Measurements from ENCODE around the gene CRYGN.

Gene CRYGN

DNA sequence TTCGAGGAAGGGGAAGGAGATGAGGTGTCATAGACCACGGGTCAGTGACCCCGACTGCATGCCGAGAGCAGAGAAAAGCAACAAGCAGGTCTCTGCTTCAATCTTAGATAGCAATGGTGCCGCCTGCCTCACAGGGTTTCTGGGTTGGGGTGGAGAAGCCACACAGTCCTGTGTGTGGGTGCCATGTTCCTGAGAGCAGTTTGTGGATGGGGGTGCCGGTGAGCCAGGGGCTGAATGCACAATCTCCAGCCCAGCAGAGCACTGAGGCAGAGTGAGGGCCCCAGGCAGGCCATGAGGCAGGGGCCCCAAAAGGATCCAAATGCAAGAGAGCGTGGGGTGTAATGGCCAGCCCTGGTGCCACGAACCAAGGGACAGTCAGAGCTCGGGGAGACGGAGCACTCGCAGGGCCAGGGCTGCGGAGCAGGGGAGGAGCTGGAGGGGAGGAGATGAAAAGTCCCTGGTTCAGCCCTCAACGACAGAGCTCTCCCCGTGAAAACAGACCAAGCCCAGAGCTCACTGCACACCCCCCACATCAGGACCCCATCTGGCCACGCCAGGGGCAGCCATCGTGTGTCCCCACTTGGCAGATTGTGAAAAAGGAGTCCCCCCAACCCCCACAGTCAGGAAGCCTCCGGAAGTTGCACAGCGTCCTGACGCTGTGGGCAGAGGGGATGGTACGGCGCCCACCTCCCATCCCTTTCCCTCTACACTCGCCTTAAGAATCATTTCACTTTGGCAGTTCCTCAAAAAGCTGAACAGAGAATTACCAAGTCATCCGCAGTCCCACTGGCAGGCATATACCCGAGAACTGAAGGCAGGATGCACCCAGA, 50.0 kb downstream of the CRYGN start:
- Histone ChIP-seq H3K27ac (no peak overlapping the region), H3K4me3 (ENCODE audit: low read depth, low read length) (no peak overlapping the region), H3K27me3 (replicated peaks) (no peaks in the 10 kb centered on the region), H3K36me3 (replicated peaks) (no peaks in the 10 kb centered on the region)
- TF ChIP-seq, protein P1, sequence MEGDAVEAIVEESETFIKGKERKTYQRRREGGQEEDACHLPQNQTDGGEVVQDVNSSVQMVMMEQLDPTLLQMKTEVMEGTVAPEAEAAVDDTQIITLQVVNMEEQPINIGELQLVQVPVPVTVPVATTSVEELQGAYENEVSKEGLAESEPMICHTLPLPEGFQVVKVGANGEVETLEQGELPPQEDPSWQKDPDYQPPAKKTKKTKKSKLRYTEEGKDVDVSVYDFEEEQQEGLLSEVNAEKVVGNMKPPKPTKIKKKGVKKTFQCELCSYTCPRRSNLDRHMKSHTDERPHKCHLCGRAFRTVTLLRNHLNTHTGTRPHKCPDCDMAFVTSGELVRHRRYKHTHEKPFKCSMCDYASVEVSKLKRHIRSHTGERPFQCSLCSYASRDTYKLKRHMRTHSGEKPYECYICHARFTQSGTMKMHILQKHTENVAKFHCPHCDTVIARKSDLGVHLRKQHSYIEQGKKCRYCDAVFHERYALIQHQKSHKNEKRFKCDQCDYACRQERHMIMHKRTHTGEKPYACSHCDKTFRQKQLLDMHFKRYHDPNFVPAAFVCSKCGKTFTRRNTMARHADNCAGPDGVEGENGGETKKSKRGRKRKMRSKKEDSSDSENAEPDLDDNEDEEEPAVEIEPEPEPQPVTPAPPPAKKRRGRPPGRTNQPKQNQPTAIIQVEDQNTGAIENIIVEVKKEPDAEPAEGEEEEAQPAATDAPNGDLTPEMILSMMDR (IDR thresholded peaks at IDR 0.05; ENCODE audit: low read depth, low read length, missing control alignments): no peak
- in situ Hi-C loops (cut with HindIII; ENCODE audit: low pct_ligation_motif_present, low sequenced_read_pairs): no loop called here
- no peak for DNase-seq

DNA sequence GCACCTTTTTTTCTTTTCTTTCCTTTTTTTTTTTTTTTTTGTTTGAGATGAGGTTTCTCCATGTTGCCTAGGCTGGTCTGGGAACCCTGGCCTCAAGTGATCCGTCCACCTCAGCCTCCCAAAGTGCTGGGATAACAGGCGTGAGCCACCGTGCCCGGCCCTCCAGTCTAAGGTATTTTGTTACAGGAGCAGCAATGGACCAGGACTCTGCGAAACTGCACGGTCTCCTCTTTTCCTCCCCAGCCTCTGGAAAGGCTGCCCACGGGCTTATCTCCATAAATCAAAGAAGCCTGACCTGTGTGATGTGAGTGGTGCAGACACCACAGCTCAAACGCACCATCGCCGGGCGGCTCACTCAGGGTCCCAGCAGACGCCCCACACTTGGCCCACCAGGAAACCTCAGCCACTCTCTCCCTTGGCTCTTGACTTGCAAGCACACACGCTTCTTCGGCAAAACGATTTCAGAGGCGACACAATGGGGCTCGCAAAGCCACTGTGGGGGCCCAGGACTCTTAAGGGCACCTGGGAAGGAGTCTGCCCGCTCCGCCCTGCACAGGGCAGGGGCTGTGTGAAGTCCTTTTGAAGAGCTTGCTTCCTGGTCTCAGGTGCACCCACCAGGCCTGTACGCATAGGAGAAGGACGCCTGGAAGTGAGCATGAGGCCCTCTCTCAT, 50.7 kb downstream of the CRYGN start:
- Histone ChIP-seq H3K27me3 (replicated peaks) (no peaks in the 10 kb centered on the region), H3K36me3 (replicated peaks) (no peaks in the 10 kb centered on the region), H3K27ac (no peak overlapping the region), H3K4me3 (ENCODE audit: low read depth, low read length) (no peak overlapping the region)
- in situ Hi-C loops (cut with HindIII; ENCODE audit: low pct_ligation_motif_present, low sequenced_read_pairs): no loop called here
- DNase-seq: no peak
- TF ChIP-seq, protein P1 (IDR thresholded peaks at IDR 0.05; ENCODE audit: low read depth, low read length, missing control alignments): no peak

DNA sequence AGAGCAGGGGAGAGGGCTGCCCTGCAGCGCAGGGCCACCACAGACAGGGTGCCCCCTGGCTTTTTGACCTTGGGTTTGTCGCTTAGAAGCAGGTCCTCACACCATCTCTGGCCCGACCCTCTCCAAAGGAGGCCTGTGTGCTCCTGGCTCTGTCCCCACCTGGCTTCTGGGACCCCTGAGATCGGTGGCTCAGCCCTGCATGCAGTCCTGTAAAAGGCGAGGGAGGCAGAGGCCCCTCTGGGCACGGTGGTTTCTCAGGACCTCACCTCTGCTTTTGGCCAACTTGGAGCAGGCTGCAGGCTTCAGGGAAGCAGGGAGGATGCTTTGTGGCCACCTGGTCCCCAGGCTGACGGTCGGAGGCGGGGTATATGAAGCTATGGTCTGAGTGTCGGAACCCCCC, 51.5 kb downstream of the CRYGN start:
- H3K4me3 ChIP-seq (ENCODE audit: low read depth, low read length): no peak overlapping the region
- peaks cover 5% of the 10 kb centered on the region for H3K27me3 ChIP-seq (replicated peaks)
- TF ChIP-seq, protein P1 (IDR thresholded peaks at IDR 0.05; ENCODE audit: low read depth, low read length, missing control alignments): no peak
- in situ Hi-C loops (cut with HindIII; ENCODE audit: low pct_ligation_motif_present, low sequenced_read_pairs): no loop called here
- no peak overlapping the region for H3K27ac ChIP-seq
- DNase-seq: no peak
- H3K36me3 ChIP-seq (replicated peaks): no peaks in the 10 kb centered on the region

DNA sequence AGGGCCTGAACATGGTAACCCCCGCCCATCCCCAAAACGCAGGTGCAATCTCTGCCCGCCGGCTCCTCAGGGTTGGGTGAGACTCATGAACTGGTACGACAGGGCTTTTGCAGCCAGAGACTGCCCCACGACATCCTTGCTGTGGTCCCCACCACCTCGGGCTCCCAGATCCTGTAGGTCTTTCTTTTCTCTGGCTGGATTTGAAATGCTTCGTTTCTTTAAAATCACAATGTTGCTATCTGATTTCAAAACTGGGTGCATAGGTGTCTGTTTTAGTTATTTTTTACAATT, 52.0 kb downstream of the CRYGN start:
- Histone ChIP-seq H3K4me3 (ENCODE audit: low read depth, low read length) (no peak overlapping the region), H3K27ac (no peak overlapping the region), H3K27me3 (replicated peaks) (peaks cover 5% of the 10 kb centered on the region), H3K36me3 (replicated peaks) (no peaks in the 10 kb centered on the region)
- TF ChIP-seq, protein P1 (IDR thresholded peaks at IDR 0.05; ENCODE audit: low read depth, low read length, missing control alignments): no peak
- DNase-seq: no peak
- in situ Hi-C loops (cut with HindIII; ENCODE audit: low pct_ligation_motif_present, low sequenced_read_pairs): no loop called here

DNA sequence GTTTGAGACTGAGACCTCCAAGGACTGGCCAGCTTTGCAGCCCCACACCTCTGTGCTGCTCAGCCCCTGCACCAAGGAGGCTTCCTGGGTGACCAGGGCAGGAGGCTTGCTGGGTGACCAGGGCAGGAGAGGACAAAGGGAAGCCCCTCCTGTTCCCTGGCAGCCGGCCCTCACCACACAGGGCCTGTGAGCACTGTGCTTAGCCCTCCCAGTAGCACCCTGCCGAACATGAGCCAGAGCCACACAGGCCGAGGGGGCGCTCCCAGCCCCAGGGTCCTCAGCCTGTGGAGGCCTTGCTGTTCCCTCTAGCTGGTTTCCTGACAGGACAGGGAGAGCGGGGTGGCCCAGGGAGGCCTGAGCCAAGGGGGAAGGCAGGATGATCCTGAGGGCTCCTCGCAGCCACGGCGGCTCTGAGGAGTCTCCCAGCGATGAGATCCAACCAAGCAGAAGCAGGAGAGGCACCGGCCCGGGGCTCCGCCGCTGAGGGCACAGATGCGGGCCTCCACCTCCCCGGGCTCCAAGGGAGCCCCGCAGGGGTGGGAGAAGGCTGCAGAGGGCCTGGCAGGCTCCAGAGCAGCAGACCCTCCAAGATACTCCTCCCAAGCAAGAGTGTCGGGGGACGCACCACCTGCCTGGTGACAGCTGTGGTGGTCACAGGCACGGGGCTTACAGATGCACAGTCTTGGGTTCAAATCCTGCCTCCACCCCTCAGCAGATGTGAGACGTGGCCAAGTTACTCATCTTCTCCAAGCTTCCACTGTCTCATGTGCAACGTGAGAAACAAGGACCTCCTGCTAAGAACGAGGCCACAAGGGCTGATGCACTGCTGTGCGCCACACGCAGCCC, 52.6 kb downstream of the CRYGN start:
- TF ChIP-seq, protein P1 (IDR thresholded peaks at IDR 0.05; ENCODE audit: low read depth, low read length, missing control alignments): no peak
- Histone ChIP-seq H3K27ac (no peak overlapping the region), H3K4me3 (ENCODE audit: low read depth, low read length) (no peak overlapping the region), H3K36me3 (replicated peaks) (no peaks in the 10 kb centered on the region), H3K27me3 (replicated peaks) (peaks cover 8% of the 10 kb centered on the region)
- in situ Hi-C loops (cut with HindIII; ENCODE audit: low pct_ligation_motif_present, low sequenced_read_pairs): no loop called here
- DNase-seq: no peak

Measured in brain microvascular endothelial cell (primary cell).